GM18858 (cell line): ENCODE data around the gene PHF8.

Source experiments
- ATAC-seq: cut with Tn5 transposase; IDR thresholded peaks from one replicate; pipeline ENCODE4 v1.9.1; 2021; ENCODE audit not compliant: unreplicated experiment

Gene PHF8

DNA sequence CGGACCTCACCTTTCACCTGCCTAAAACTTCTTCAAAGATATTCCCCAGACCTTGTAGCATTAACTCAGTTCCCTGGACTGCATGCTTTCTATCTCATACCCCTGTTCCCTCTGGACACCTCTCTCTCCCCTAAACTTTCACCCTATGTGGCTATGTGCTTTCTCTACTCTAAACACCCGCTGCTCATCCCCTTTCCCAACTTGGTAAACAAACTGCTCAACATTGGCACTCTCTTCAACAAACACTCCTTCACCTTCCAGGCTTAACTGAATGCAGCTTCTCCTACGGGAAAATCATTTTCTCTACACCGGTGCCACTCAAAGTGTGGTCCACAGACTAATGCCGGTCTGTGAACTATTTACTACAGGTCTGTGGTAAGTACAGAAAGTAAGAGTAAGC is 19.9 kb downstream of the PHF8 start:
- no peak for ATAC-seq

DNA sequence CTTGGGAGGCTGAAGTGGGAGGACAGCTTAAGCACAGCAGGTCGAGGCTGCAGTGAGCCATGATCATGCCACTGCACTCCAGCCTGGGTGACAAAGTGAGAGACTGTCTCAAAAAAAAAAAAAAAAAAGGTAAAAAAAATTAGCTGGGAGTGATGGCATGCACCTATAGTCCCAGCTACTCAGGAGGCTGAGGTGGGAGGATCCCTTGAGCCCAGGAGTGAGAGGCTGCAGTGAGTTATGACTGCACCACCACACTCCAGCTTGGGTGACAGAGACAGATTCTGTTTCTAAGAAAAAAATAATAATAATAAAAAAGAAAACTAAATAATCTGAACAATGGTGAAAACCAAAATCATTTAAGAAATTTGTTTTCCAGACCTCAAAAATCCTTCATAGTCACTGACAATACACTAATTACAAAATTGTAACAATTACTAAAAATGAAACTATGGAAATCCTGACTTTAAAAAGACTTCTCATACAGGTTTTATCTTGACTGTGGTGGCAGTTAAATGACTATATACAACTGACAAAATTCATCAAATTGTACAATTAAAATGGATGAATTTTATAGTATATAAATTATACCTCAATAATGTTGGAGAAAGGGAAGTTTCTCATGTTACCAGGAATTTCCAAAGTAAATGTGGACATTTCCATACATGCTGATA is 31.3 kb downstream of the PHF8 start:
- no peak for ATAC-seq

DNA sequence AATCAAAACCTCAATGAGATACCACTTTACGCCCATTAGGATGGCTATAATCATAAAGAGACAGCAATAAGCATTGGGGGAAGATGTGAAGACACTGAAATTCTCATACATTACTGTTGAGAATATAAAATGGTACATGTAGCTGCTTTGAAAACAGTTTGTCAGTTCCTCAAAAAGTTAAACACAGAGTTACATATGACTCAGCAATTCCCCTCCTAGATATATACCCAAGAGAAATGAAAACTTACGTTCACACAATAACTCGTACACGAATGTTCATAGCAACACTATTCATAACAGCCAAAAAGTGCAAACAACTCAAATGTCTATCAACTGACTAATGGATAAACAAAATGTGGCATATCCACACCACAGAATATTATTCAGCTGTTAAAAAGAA is 36.6 kb downstream of the PHF8 start:
- no peak for ATAC-seq

DNA sequence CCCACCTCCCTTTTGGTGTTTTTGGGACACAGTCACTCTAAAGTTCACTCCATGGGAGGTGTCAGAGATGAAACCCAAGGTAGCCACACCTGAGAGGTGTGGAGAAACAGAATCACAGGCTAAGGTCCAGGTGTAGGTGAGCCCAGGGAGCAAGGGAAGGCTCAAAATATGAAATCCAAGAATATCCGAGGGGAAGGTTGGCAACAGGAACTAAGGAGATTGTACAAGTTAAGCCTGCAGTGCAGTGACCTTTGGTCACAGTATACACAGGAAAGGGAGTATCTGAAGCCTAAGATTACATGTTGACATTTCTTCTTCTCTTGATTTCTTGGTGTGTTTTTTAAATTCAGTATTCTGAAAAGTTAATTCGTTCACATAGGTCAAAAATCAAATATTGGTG is 46.5 kb downstream of the PHF8 start:
- ATAC-seq: no peak

DNA sequence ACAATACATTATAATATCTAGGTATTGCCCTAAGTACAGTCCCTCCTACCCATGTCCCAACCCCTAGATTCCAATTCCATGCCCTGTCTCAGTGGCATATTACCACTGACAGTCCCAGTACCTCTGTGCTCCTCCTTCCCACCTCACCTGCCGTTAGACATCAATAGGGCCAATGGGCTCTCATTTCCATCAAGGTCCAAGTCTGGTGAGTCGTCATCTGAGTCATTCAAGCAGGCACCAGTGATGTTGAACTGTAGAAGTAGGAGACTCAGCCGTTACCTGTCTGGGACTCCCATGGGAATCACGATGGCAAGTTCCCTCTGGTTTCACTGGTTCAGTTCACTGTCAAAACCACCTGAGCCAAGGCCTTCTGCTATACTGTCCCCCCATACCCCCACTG is 51.7 kb downstream of the PHF8 start:
- no peak for ATAC-seq

DNA sequence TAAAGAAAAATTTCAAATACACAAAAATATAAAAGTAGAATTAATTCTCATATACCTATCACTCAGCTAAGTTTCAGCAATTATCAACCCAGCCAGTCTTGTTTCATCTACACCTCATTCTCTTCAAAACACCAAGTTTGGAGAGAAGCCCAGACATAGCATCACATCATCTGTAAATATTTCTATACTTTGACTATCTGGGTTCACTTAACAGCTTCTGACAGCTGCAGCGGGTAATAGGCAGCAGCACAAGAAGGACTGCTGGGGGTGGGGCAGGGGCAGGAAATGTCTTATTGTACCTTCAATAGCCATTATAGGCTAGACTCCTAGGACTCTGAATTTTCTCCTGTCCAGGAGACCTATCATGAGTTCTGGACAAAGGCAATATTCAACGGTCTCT is 54.1 kb downstream of the PHF8 start:
- ATAC-seq: no peak

DNA sequence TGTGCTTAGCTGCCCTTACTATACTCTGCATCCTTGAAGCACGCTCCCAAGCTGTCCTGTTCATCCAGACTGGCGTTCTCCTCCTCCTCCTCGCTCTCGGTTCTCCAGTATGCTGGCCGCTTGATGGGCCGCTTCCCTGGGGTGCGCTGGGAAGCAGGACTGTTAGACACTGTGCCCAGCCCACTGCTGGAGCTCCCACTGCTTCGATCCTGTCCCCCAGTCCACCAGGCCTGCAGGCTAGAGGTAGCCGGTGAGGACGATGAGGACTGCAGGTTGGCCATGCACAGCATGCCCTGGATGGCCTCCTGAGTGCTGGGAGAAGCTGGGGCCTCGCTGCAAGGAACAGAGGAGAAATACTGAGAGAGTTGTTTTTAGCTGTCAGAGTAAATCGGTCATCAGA is 59.4 kb downstream of the PHF8 start:
- no peak for ATAC-seq

DNA sequence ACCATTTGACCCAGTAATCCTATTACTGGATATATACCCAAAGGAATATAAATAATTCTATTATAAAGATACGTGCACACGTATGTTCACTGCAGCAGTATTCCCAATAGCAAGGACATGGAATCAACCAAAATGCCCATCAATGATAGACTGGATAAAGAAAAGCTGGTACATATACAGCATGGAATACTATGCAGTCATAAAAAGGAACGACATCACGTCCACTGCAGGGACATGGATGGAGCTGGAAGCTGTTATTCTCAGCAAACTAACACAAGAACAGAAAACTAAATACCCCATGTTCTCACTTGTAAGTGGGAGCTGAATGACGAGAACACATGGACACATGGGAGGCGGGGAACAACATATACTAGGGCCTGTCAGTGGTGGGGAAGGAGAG is 69.7 kb downstream of the PHF8 start:
- ATAC-seq: no peak

DNA sequence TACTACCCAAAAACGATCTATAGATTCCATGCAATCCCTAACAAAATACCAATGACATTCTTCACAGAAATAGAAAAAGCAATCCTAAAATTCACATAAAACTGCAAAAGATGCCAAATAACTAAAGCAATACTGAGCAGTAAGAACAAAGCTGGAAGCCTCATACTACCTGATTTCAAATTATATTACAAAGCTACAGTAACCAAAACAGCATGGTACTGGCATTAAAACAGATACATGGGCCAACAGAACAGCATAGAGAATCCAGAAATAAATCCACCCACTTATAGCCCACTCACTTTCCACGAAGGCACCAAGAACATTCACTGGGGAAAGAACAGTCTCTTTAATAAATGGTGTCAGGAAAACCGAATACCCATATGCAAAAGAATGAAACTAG is 74.7 kb downstream of the PHF8 start:
- no peak for ATAC-seq

DNA sequence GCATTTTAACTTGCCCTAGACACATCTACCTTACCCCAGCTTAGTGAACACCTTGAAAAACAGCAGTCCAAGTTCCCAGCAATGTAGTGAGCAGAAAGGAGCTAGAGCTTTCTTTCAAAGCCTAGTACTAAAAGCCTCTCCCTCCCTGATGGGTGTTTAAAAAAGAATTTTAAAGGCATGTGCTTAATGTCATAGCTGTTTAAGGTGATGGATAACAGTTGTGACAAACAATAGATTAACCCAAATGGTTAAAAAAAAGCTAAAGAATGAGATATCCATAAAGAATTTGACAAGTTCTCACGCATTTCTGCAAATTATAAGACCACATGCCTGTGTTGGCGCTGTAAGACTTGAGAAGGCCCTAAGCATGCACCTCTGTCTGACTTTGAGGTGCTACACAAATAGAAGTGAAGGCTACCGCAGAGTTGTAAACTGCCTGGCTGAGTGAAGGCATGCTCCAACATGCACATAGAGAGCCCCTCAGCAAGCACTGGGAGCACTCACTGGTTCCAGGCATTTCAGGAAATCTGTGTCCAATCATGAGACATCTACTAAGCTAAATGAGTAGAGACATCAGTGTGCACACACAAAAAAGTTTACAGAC is 94.0 kb downstream of the PHF8 start:
- no peak for ATAC-seq

DNA sequence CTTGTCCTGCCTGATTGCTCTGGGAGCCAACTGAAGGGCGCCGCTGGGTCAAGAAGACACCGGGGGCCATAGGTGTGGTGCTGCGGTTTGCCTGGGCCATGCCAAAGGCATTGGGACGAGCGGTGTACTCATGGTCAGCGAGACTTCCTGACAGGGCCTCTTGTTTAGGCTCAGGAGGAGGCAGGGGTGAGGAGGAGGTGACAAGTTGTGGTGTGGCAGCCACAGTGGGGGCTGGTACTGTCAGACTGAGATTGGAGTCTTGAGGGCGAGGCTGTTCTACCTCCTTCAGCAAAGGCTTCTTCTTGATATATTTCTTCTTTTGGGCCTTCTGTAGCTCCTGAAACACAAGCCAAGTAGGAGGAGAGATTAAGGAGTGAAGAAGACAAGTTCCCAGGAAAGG is 104.1 kb downstream of the PHF8 start:
- no peak for ATAC-seq

DNA sequence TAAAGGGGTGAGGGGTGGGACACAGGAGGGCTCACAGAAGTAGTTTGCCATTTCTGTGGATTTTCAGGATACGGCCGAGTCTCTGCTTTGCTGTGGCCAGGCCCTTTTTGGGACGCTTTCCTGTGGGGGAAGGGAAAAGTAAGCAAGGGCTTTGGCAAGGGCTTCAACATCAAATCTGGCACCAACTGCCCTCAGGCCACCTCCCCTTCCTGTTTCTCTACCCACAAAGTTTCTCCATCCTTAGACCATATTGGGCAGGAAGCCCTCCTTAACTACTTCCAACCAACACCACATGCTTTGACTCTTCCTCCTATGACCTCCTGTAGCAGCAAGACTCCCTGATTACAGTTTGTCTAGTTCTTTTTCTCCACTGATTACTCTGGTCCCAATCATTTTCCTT is 105.1 kb downstream of the PHF8 start:
- no peak for ATAC-seq

DNA sequence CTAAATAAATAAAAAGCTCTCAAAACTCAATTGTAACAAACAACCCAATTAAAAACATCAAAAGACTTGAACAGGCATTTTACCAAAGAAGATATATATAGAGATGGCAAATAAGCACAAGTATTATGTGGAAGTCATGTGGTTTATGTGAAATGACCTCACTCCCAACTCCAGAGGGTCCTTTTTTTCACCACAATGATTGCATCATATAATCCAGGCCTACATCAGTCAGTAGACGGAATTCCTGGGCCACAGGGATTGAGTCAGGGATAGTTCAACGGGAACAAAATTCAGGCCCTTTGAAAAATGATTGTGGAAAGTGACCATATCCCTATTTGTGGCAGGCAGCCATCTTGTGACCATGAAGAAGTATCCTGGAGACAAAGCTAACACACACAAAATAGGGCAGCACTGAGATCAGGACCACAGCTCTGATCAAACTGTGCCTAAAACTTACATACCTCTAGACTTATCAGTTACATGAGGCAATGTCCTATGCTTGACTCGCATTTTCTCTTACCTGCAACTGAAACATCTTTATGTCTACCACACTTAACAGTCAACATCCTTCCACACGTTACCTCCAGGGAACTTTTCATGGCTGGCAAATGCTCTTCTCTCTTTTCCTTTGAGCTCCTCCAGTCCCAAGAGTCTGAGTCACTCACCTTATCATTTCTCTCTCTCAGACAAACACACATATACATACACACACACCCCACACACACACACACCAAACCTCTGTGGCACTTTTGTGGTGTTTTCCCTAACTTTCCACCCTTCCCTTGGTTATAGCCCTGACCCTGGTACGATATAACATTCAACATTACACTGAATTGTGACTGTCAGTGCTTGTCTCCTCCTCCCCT is 113.5 kb downstream of the PHF8 start:
- no peak for ATAC-seq

DNA sequence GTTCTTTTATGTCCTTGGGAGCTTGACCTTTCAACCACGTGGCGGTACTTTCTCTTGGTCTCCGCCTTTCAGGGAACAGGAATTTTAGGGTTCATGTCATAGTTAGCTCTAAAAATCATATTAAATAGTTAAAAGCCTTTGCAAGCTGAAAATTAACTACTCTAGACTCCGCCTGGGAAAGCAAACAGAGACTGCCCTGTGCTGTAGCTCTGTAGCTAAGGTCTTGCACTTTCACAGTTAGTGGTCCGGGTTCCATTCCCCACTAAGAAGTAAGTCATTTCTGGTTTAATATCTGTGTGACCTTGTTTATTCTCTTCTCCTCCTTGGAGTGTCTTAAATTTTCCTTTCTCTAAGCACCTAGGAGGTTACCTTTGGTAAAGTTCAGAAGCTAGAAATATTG is 118.2 kb downstream of the PHF8 start:
- ATAC-seq: no peak

DNA sequence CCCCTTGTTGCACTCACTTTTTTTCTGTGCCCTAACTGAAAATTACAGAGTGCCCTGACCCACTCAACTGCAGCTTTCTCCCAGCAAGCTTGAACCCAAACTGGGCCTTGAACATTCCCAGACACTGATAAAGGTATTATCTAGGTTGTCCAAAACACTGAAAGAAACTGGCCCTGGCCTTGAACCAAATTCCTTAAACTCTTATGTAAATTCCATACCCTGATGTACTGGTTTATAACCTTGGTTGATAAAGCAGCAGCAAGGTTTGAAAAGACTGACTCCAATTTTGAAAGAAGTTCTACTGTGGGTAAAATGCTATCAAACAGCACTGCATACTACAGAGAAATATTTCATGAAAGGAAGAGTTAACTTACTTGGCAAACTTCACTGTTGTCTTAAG is 125.6 kb downstream of the PHF8 start:
- no peak for ATAC-seq

DNA sequence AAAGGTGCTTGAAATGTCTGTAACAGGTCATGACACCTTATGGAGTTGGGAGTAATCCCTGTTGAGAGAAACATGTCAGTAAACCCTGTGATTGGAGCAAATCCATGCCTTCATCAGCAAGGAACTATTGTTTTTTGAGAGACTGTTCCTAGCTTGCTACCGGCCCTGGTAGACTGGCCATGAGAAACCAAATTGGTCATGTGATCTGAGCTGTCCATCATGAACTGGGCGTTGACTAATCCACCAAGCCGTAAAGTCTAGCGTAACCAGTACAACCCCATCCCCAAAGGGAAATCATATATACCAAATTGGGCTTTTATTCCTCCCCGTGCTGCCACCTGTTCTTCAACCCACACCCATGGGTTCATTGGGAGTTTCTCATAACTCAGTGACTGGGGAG is 143.7 kb downstream of the PHF8 start:
- no peak for ATAC-seq

DNA sequence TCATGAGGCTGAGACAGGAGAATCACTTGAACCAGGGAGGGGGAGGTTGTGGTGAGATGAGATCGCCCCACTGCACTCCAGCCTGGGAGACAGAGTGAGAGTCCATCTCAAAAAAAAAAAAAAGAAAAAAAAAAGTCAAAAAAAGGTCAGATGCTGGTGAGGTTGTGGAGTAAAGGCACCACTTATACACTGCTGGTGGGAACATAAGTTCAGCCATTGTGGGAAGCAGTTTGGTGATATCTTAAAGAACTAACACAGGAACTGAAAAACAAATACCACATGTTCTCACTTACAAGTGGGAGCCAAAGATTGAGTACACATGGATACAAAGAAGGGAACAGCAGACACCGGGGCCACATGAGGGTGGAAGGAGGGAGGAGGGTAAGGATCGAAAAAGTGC is 149.0 kb downstream of the PHF8 start:
- ATAC-seq: no peak
